GM20000 (cell line): ENCODE measurements around the gene PITPNB.

Experiments used
- DNase-seq: peaks from one replicate; pipeline ENCODE4 v3.0.0; 2012; ENCODE audit warnings: low spot score
- TF ChIP-seq, protein P1 (sequence below): IDR thresholded peaks from 2 replicates; pipeline ENCODE4 v1.5.1; 2012; ENCODE audit warnings: mild to moderate bottlenecking, control low read depth; ENCODE audit errors: extremely low read depth, missing control alignments

Gene PITPNB

DNA sequence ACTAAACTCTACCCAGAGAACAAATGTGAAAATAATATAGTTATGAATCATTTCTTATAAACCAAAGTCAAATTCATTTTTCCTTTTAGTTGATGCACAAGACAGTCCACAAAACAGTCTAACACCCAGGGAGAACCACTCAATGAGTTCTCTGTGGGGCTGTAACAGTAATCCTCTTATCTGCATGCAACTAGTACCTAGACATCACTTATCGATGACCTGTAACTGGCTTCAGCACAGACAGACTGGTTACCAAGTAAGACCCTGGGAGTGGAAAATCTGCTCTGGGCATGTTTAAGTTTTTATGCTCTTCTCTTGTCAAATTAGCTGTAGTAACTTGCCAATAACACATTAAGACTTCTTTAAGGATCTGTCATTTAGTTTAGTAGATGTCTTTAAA is 46.6 kb downstream of the PITPNB start:
- TF ChIP-seq, protein P1, sequence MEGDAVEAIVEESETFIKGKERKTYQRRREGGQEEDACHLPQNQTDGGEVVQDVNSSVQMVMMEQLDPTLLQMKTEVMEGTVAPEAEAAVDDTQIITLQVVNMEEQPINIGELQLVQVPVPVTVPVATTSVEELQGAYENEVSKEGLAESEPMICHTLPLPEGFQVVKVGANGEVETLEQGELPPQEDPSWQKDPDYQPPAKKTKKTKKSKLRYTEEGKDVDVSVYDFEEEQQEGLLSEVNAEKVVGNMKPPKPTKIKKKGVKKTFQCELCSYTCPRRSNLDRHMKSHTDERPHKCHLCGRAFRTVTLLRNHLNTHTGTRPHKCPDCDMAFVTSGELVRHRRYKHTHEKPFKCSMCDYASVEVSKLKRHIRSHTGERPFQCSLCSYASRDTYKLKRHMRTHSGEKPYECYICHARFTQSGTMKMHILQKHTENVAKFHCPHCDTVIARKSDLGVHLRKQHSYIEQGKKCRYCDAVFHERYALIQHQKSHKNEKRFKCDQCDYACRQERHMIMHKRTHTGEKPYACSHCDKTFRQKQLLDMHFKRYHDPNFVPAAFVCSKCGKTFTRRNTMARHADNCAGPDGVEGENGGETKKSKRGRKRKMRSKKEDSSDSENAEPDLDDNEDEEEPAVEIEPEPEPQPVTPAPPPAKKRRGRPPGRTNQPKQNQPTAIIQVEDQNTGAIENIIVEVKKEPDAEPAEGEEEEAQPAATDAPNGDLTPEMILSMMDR, result no peak
- no peak for DNase-seq

DNA sequence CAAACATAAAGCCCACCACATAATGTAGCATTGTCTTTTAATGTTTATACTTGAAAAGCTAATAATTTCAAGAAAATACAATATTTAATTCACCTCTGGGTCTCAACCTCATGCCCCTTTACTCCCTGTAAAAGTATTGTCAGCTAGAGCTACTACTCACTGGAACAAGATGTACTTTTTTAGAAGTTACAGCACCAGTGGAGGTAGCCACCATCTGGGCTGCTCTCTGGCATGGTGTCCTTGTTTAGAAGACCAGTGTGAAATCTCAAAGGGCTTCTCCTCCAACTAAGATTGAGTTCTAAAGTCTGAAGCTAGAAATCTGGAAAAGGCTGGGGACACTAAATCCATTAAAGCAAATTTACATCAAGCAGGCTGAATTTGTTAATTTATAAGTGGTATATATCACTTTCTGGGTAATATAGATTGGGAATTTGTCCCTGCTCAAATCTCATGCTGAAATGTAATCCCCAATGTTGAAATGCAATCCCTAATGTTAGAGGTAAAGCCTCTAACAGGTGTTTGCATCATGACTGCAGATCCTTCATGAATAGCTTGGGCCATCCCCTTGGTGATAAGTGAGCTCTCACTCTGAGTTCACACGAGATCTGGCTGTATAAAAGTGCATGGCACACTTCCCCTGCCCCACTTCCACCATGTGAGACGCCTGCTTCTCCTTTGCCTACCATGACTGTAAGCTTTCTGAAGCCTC is 47.6 kb downstream of the PITPNB start:
- TF ChIP-seq, protein P1, result no peak
- no peak for DNase-seq

DNA sequence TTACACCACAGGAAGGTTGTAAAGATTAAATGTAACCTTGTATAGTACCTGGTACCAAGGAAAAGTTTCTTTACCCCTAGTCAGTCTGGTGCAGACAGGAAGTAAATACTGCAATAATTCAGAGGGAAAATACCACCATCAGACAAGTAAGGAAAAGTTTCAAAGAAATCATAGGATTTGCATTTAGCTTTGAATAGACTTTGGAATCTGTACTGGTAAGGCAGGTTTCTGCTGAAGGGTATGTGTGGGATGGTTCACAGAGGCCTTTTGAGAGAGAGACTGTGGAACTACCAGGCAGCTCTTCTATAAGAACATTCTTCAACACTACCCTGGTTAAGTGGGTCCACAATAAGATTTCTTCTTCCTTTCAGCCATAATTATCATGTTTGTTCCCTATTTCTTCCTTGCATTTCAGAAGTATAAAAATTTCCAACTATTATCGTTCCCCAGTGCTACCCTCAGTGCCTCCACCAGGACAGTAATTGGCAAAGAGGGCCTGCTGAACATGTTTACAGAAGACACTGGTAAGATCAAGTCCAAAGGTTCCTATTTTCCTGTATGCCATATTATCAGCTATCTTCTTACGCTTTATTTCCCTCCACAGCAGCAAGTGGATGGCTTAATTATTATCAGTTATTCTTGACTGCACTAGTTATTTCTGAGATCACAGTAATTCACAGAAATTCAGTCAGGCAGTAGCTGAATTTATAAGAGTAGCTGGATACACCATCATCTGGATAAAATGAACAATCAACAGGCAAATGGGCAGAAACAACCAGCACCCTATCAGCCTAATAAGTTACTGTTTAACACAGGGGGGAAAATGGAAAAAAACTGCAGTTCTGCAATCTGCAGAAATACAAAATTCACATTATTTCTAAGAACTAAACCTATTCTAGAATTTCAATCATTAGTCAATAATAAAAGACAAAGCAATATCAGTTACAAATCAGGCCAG is 48.5 kb downstream of the PITPNB start:
- TF ChIP-seq, protein P1, result no peak
- no peak for DNase-seq

DNA sequence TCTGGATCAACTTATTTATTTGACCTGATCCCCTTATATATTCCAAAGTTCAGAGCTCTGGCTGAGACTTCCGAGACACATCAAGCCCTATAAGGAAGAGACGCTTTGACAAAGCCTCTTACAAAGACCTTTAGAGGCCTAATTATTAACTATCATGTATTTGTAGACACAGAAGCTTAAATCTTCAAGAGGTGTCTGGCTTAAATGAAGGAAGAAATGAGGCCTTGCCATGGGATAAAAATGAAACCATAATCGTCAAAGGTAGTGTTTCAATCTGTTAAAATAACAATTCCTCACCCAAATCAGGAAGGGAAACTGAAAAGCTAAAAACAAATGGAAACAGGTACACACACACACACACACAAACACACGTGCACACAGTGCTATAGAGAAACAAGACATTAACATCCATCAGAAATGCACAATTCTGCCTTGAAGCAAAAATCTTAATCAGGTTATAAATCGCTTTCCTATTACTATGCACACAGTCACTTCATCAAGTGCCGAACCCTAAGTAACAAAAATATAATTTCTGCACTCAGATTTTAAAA is 50.2 kb downstream of the PITPNB start:
- no peak for DNase-seq
- TF ChIP-seq, protein P1, result no peak

DNA sequence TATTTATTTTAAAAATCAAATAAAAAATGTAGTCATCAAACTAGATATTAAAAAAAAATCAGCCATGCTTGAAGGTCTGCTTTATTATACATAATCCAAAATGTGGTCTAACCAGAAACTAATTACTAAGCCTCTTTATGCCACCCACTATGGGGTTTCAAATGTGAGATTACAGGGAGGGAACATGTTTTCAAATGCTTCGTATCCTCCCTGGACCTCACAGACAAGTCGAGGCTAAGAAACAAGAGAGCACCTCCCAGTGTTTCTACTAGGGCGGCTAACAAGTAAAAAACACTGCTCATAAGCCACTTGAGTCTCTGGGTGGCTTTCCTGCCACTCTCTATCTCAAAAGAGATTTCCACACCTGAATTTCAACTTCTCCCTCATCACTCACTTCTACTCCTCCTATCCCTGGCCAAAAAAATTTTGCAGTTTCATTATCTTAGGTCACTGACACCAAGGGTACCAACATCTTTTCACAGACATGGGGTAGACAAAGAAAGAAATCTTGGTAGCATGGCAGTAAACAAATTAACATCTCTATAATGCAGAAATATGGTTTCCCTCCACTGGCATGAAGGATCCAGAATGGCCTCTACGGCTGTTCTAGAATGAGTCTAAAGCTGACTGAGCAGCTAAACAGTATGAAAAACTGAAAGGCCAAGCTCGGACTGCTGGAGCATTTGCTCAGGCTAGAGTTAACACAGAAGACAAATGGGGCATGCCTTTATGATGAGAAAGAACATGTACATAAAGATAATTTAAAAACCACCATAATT is 50.9 kb downstream of the PITPNB start:
- no peak for DNase-seq
- TF ChIP-seq, protein P1, result no peak

DNA sequence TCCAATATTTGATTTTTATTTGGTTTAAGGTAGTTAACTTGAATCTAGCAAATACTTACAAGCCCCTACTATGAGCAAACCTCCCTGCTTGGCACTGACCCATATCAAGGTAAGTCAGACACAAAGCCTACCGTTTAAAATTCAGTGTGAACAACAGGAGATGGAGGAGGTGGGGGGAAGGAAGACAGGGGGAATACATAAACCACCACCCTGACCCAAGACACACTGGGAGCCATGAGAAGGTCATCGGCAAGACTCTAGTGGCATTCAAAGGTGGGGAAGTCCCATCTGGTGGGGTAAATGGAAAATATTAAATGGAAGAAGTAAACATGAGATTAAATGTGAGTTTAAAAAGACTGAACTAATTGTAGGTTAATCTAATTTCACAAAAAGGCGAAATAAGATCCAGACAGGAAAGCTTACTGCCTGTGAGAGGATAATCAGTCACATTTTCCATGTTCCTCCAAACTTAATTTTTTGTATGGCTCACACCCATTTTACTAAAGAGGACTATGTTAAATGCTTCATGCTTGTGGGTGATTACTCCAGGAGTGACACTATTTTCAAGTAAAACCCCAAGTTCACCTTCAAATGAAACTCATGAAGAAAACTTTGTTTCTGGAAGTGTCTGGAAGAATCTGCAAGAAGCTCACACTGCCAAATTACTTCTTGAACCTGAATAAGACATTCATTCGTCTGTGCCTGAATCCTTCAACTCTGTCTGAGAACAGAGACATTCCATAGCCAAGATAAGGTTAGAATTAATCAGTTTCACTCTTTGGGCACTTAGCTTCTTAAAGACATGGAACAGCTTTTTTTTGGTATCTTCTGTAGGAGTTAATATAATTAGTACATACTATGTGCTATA is 51.7 kb downstream of the PITPNB start:
- TF ChIP-seq, protein P1, result no peak
- peak; percentile 14 for DNase-seq
